A204.1 (cell line): ENCODE results near the gene IL16.
"Not testable (repeated sequence)": the region's sequence is repeated elsewhere in the genome, so short reads cannot be mapped to it uniquely, and the experiment has no call there.

Experiments
- FAIRE-seq: peaks from 2 replicates; lab custom pipeline; 2012; peaks lifted over from hg19 to GRCh38; lab: Jason Lieb, UNC

IL16 gene

DNA sequence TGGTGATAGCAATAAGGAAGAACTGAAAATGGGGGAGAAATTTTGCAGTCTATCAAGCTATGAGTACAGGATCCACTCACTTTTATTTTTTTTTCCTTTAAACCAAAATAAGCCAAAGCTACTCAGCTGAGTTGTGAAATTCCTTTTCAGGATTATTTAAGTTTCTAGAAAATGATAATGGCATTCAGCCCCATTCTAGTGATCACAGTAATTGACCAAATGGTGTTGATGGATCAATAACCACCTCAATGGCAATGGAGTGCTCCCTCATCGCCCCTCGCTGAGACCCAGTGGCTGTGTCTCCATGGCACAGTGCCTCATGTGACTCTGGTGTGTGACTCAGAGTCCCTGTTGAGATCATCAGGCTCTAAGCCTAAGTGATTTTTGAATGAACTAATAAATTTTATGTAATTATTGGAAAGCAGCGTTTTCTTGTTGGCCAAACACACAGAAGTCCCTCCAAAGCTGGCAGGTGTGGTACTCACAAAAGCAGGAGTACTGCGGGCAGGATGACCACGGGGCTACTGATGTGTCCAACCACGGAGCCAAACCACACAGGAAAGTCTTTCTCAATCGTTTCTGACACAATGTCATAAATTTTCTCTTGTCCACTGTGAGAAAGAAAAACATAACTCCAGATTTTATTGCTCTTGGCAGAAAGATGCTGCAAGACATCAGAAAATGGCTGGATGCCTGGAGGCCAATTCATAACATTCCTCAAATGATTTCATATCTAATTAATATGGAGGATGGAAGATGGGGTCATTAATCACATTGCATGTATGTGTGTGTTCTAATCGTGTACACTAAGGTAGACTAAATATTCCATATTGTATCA, 141.7 kb downstream of the IL16 start:
- no peak for FAIRE-seq

DNA sequence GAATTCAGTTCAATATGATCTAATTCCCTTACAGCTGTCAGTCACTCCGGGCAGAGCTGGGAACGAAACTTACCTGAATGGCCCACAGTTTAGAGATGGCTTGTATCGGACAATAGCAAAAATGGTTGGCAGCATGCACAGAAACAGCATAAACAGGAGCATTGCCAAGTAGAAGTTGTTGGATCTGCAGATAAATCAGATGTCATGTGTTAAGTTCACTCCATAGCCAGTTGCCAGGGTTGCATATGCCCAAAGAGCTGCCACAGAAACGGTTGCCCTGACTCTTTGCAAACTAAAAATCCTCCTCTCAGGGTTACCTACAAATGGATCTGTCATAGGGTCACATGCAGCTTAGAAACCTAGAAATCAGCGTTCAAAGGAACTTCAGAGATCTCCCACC, 142.6 kb downstream of the IL16 start:
- FAIRE-seq, result no peak

DNA sequence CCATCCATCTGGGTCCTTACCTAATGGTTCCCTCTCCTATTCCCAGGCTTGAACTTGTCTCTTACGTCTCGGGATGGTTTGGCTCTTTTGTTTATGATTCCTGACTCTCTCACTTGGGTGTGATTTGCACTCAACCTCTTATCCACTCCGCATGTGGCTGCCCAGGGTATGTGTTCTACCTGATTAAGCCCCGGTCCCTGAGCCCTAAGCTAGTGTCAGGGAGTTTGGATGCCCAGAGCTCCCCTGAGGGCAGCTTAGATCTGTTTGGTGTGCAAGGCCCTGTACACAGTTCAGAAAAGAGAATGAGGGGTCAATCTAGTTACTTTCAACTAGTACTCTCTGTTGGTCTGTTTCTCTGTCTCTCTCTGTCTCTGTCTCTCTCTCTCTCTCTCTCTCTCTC, 143.2 kb downstream of the IL16 start:
- FAIRE-seq, result no peak

DNA sequence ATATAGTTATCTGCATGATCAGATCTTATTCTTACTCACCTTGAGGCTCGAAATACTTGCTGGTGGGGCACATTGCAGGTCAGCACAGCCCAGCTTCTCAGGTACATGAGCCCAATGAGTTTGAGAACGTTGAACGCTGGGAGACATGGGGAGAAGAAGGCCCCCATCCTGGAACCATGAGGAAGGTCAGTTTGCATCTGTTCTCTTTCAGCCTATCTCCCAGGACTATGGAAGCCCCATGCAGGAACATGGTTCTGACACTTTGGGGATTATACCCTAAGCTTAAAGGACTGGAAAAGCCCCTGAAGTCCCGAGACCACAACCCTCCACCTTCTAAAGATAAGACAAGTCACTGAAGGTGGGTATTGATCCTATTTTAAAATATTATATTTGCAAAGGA, 144.7 kb downstream of the IL16 start:
- FAIRE-seq, result no peak

DNA sequence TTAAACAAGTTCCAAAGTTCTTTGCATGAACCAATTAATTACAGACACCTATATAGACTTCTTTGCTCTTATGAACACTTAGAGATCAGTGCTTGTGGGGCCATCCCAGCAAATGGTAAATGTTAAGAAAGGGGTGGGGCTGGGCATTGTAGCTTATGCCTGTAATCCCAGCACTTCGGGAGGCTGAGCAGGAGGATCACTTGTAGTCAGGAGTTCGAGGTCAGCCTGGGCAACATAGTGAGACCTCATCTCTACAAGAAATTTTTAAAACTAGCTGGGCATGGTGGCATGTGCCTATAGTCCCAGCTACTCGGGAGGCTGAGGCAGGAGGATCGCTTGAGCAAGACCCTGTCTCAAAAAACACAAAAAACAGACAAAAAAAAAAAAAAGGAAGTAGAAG, 146.7 kb downstream of the IL16 start:
- no peak for FAIRE-seq

DNA sequence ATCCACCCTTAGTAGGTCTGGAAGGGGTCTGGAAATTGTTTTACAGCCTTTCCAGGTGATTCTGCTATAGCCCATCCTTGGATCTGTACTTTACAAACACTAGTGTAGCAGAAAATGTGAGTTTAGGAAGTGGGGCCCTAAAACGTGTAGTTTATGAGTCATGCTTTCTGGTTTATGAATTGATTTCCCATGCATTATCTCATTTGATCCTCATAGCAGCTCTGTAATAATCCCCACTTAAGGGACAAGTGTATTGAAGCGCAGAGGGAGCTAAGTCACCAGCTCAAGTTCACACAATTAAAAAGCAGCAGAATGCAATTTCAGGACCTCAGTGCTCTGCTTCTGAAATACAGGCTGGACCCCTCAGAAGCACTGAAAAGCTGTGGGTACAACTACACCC, 149.9 kb downstream of the IL16 start:
- no peak for FAIRE-seq

DNA sequence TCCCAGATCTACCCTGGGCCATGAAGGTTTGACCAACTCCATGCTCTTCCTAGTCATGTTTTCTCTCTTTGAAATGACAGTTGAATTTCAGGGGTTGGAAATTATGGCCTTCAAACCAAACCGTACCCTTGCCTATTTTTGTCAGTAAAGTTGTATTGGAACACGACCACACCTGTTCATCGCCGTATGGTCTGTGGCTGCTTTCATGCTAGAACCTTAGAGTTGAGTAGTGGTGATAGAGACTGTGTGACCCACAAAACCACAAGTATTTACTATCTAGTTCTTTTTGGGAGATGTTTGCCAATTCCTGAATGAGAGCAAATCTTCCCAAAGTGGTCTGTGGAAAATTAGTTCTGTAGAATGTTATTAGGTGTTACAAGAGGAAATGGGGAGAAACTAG, 151.2 kb downstream of the IL16 start:
- no peak for FAIRE-seq

DNA sequence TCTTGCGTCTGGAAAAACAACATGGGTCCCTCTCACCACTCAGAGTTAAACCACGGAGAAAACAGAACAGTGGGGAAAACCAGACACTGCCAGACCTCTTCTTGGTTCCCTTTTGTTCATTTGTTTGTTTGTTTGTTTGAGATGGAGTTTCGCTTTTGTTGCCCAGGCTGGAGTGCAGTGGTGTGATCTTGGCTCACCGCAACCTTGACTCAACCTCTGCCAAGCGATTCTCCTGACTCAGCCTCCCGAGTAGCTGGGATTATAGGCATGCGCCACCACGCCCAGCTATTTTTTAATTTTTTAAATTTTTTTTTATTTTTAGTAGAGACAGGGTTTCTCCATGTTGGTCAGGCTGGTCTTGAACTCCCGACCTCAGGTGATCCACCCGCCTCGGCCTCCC, 152.0 kb downstream of the IL16 start:
- not testable (repeated sequence) for FAIRE-seq

DNA sequence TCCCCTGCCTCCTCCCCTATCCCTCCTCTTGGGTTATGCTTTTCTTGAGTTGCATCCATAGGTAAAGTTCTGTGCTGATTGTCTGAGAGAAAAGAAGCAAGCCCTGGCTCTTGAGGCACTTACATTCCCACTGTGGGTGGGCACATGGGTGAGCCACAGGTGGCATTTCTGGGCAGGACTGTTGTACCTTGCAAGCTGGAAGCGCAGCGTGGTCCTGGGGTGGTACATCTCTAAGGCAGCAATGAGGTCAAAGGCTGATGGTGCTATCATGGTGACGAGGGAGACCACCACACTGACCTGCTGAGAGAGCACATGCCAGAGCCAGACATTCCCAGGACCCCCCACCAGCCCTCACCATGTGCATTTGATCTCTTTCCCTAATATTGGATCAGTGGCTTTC, 152.6 kb downstream of the IL16 start:
- no peak for FAIRE-seq

DNA sequence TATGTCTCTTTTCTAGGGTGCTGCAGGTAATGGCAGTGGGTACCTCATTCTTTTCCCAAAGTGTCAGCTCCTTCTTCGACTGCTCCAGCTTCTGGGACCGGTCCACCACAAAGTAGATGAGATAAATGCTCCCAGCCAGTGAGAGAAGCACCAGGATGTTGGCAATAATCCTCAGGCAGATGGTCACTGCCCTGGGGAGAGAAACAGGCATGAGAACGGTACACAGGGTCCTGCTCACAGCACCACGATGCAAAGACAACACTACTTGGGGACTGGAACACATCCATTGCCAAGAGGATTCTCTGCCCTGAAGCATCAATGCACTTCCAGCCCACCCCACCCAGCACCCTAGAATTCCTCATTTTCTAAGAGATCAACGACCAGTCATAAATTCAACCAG, 155.0 kb downstream of the IL16 start:
- FAIRE-seq, result no peak

DNA sequence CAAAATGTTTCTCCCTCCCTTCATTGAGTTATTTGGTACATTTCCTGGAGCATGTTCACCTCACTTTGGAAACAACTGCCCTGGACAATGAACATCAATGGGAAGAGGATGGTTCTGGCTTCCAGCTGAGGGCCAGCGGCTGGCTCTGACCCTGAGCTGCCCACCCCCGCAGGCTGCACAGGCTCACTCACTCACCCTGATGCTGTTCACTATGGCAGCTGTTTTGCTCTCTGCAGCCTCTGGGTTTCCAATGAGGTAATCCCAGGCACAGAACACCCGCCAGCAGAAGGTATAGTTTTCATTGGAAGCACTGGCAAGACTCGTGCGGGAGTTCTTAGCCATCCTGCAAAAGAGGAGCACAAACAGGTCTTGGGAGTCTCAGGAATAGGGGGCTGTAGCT, 159.6 kb downstream of the IL16 start:
- FAIRE-seq, result no peak

DNA sequence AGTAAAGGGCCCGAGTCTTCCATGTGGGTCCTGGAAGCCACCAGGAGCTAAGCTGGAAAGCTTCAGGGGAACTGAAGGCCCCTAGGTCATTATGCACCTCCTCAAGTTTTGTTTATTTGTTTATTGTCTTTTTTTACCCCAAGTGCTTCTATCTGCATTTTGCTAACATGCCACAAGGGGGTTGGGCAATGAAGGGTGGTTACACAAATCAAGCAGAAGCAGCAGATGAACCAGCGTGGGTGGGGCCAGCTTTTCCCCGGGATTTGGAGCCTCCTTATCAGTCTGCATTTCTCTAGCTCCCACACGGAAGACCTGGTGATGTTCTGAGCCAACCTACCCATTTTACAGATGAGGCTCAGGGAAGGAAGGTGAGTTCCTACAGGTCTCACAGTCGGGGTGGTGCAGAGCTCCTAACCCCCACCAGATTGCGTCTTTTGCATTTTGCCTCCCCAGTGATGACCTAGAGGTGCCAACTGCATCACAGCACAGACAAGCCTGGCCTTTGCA, 160.6 kb downstream of the IL16 start:
- FAIRE-seq, result no peak

DNA sequence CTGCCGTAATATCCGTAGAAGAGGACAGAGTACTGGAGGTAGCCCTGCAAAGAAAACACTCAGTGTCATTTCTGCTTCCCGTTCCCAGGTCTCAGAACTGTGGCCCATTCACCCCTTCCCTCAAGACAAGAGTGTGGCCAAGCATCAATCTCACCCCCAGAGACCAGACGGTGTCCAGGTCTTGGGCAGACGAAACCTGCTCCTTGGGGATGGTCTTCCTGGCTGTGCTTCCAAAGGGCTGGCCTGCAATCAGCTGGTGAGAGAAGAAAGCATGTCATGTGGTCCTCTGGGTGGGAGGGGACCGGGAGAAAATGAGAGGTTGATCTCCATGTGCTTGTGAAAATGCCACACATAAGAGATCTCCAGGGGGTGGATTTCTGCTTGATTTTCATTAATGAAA, 161.6 kb downstream of the IL16 start:
- FAIRE-seq, result no peak

DNA sequence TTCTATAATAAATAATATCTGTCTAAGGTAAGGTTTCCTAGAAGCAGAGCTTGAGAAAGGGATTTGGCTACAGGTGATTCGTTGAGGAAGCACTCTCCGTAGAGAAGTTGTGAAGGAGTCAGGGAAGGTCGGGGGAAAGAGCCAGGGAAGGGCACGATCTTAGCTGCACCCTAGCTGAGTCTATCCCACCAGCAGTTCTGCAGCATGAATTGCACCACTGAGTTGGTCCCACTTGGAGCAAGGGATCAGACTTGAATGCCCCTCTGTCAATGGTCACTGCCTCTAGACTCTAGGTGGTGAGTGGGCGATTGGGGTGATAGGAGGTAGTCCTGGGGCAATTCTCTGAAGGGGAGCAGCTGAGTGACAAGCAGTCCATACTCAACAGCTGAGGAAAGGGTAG, 163.8 kb downstream of the IL16 start:
- FAIRE-seq, result no peak

DNA sequence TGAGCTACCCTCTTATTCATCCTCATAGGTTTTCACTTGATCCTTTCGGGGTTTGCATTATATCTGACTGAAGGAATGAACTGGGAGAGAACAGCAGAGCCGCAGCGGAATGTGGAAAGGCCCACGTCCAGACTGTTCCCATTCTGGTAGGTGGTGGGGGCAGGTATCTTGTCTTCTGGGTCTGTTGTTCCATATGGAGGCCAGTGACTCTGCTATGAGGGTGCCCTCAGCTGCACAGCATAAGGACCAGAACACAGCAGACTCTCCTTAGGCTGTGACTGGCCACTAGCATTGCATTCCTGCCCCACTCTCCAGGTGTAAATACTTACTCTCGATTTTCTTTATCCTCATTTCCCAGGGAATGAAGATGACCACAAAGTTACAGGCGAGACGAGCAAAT, 165.2 kb downstream of the IL16 start:
- no peak for FAIRE-seq

DNA sequence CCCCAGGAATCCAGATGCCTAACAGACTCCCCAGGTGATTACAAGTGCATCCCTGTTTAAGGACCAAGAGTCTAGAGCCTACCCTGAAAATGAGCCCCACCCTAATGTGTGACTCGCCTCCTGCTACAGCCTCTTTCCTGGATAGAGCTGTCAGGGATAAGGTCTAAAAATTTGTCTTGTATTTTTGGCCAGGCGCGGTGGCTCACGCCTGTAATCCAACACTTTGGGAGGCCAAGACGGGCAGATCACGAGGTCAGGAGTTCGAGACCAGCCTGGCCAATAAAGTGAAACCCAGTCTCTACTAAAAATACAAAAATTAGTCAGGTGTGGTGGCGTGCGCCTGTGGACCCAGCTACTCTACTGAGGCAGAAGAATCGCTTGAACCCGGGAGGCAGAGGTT, 166.1 kb downstream of the IL16 start:
- FAIRE-seq, result no peak

DNA sequence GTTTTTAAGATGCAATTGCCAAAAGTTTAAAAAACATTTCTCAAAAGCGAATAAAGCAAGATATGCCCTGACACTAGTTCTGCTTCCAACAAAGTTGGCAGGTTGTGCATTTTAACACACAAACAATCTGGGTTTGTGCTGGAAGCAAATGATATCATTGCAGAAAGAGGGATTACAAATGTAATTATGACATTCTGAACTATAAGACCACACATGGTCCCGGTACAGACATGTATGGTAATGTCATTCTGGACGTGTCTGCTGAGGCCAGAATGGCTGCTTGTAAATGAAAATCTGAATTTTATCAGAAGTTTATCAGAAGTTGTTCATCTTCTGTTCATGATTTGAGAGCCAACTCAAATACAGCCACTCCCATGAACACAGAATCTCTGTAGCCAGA, 166.6 kb downstream of the IL16 start:
- FAIRE-seq, result no peak
